ENCODE measurements around the gene CCDC32. TPM values are rescaled to one million over a fixed set of nuclear protein-coding genes. Genes with fewer than 3 reads are reported as not detected.
"Not testable (repeated sequence)": the region's sequence is repeated elsewhere in the genome, so short reads cannot be mapped to it uniquely, and the experiment has no call there.

CCDC32 gene, protein sequence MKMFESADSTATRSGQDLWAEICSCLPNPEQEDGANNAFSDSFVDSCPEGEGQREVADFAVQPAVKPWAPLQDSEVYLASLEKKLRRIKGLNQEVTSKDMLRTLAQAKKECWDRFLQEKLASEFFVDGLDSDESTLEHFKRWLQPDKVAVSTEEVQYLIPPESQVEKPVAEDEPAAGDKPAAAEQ
- polyA plus RNA-seq (ENCODE audit: insufficient read length): 31.8 TPM
- long read RNA-seq, donor 1, transcript CCDC32-202 (4 exons, 1,519 nt): major isoform, 7 of 19 reads
- long read RNA-seq, donor 1, partial matches to known transcripts: 0 of 19 reads
- long read RNA-seq, donor 1, other reads (novel, unspliced or antisense): 10 of 19 reads
- long read RNA-seq, donor 2, transcript CCDC32-202 (4 exons, 1,519 nt): major isoform, 11 of 15 reads
- long read RNA-seq, donor 2, partial matches to known transcripts: 0 of 15 reads
- long read RNA-seq, donor 2, other reads (novel, unspliced or antisense): 0 of 15 reads
- long read RNA-seq, donor 3, transcript CCDC32-202 (4 exons, 1,519 nt): major isoform, 6 of 18 reads
- long read RNA-seq, donor 3, partial matches to known transcripts: 10 of 18 reads
- long read RNA-seq, donor 3, other reads (novel, unspliced or antisense): 0 of 18 reads
- long read RNA-seq, donor 4, partial matches to known transcripts: 0 of 3 reads
- long read RNA-seq, donor 4, other reads (novel, unspliced or antisense): 0 of 3 reads
- long read RNA-seq, donor 5, transcript CCDC32-202 (4 exons, 1,519 nt): major isoform, 10 of 16 reads
- long read RNA-seq, donor 5, partial matches to known transcripts: 6 of 16 reads
- long read RNA-seq, donor 5, other reads (novel, unspliced or antisense): 0 of 16 reads
- long read RNA-seq, donor 6, transcript CCDC32-202 (4 exons, 1,519 nt): major isoform, 6 of 7 reads
- long read RNA-seq, donor 6, partial matches to known transcripts: 0 of 7 reads
- long read RNA-seq, donor 6, other reads (novel, unspliced or antisense): 0 of 7 reads
- long read RNA-seq, donor 7, transcript CCDC32-202 (4 exons, 1,519 nt): major isoform, 8 of 21 reads
- long read RNA-seq, donor 7, transcript CCDC32-201 (4 exons, 1,704 nt): minor isoform, 5 of 21 reads
- long read RNA-seq, donor 7, partial matches to known transcripts: 7 of 21 reads
- long read RNA-seq, donor 7, other reads (novel, unspliced or antisense): 0 of 21 reads
- long read RNA-seq, donor 8, partial matches to known transcripts: 0 of 5 reads
- long read RNA-seq, donor 8, other reads (novel, unspliced or antisense): 0 of 5 reads

DNA sequence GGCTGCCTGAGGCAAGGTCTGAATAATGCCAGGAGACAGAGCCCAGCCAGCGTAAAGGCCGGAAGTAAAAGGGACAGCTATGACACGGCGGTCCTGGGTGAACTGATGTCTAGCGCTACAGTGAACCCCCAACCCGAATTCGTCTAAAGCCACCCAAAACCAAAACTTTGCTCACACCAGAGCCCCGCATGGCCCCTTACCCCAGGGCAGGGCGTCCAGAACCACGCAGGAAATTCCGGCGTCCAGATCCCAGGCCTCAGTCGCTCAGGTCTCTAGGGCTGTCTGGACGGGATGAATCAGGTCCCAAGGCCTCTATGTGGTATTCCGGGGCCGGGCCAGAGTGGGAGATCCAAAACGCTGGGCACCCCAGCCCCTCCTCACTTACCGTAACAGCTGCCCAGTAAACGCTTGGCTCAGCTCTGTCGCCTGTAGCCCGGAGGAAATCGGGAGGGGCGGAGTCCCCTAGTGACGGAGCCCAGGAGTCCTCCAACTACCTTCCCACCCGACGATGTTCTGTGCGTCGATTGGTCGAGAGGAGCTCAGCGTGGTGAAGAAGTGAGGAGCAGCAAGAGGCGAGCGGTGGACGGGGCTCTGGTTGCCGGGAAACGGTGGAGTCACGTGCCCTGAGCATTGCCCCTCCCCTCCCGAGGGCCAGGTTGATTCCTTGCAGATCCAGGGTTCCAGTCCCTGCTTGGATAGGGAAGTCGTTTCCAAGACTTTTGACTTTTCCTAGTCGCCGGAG lies at the start of gene CCDC32:
CCDC32 (minus strand) TSS at position 452 of the 742 bp plus-strand sequence. CDS start 2,027 bp downstream, outside the sequence.
- DNase-seq: peak; percentile 98

DNA sequence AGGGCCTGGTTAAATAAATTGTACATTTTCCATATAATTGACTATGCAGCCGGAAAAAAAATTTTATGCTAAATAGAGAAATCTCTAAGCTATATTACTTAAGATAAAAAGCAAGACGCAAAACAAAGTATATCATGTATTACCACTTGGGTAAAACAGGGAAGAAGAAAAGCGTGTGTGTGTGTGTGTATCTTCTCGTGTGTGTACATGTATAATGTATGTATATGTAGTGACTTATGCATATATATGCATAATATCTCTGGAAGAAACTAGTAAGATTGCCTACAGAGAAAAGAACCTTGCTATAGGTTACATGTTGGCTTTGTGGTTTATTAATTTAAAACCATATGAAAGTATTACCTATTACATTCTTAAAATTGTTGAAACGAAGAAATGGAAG lies 48.2 kb upstream of the CCDC32 start:
- no peak for DNase-seq

DNA sequence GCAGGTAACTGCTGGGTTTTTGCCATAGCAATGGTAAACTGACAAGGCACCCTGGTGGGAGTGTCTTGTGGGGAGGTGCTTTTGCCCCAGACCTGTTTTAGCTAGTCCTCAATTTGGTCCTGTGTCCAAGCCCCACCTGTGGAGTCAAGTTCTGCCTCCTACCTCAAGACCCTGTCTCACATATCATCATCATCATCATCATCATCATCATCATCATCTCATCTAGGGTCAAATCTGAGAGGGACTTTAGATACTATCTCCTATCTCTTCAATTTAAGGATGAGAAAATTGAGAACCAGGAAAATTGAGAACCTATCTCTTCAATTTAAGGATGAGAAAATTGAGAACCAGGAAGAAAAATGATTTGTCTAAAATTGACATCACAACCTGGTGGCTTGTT lies 39.1 kb upstream of the CCDC32 start:
- no peak for DNase-seq

DNA sequence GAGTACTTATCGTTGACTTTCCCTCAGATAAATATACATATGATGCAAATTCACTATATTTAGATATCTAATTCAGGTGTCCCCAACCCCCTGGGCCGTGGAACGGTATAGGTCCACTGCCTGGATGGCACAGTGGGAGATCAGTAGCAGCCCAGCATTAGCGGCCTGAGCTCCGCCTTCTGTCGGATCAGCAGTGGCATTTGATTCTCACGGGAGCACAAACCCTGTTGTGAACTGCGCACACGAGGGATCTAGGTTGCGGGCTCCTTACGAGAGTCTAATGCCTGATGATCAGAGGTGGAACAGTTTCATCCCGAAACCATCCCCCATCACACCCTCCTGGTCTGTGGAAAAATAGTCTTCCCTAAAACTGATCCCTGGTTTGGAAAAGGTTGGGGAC lies 36.1 kb upstream of the CCDC32 start:
- DNase-seq: no peak

DNA sequence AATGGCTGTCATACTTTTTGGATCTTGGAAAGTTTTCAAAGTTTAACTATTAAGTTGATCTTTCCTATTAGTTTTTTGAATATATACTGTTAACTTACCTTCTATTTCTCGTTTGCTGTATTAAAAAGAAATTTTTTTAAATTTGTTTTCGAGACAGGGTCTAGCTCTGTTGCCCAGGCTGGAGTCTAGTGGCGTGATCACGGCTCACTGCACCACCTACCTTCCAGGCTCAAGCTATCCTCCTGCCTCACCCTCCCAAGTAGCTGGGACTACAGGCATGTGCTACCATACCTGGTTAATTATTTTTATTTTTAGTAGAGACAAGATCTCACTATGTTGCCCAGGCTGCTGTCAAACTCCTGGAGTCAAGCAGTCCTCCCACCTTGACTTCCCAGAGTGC lies 33.8 kb upstream of the CCDC32 start:
- DNase-seq: no peak

DNA sequence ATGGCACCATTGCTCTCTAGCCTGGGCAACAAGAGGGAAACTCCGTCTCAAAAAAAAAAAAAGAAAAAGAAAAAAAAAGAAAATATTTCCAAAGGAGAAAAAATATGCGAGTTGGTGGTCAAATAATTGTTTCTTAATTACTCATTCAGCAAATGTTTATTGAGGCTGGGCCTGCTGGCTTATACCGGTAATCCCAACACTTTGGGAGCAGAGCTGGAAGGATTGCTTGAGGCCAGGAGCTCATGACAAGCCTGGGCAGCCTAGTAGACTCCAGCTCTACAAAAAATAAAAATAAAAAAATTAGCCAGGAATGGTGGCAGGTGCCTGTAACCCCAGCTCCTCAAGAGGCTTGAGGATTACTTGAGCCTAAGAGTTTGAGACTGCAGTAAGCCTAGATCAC lies 33.3 kb upstream of the CCDC32 start:
- no peak for DNase-seq

DNA sequence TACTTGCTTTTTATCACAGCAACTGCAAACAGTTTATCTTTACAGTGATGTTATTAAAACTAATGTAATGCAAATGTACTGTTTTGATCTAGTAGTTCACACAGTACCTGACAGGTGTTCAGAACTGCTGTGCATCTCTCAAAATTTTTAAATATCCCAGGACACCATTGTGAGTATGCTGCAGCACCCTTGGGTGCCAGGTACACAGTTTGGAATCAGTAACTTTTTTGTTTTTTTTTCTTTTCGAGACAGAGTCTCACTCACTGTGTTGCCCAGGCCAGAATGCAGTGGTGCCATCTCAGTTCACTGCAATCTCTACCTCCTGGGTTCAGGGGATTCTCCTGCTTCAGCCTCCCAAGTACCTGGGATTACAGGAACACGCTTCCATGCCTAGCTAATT lies 32.2 kb upstream of the CCDC32 start:
- DNase-seq: no peak

DNA sequence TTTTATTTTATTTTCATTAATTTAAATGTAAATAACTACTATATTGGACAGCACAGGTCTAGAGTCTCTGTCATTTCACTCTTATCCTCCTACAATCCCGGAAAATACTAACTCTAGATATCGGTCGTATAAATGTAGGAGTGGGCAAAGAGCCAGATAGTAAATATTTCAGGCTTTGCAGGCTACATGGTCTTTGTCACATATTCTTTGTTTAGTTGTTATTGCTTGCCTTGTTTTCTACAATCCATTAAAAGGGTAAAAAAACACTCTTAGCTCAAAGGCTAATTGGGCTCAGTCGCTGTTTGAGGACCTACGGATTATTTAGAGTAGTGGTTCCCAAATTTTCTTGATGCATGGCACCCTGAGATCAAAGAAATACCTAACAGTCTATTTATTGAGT lies 30.9 kb upstream of the CCDC32 start:
- no peak for DNase-seq

DNA sequence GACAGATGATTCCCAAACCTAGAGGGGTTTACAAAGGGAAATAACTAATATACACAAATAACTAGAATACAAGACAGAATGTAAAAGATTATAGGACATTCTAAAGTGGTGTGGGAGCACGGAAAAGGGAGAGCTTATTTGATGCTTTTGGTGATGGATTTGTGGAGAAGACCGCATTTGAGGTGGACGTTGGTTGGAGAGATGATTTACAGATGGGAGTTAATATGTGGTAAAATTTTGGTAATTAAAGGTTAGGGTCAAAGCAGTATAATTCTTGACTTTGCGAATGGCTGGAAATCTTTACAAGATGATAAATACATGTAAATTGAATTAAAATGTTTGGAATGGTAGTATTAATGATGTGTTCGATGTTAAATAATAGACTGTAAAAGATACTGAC lies 30.4 kb upstream of the CCDC32 start:
- no peak for DNase-seq

DNA sequence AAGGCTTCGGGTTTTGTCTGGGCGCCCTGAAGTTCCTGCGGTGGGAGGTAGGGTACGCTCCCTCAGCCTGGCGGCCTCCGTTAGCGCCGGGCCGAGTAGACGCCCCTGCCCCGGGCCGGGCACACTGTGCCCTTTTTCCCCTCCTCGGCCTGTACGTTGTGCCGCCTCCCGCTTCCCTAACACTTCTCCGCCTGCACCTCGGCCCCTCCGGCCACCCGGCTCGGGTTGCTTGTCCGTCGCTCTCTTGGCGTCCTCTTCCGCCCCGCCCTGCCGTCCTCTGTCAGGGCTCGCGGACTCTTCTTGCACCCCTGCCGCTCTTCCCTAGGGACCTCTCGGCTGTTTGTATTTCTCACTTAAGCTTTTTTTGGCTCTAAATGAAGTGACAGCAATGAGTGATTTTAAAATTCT lies 29.6 kb upstream of the CCDC32 start:
- no peak for DNase-seq

DNA sequence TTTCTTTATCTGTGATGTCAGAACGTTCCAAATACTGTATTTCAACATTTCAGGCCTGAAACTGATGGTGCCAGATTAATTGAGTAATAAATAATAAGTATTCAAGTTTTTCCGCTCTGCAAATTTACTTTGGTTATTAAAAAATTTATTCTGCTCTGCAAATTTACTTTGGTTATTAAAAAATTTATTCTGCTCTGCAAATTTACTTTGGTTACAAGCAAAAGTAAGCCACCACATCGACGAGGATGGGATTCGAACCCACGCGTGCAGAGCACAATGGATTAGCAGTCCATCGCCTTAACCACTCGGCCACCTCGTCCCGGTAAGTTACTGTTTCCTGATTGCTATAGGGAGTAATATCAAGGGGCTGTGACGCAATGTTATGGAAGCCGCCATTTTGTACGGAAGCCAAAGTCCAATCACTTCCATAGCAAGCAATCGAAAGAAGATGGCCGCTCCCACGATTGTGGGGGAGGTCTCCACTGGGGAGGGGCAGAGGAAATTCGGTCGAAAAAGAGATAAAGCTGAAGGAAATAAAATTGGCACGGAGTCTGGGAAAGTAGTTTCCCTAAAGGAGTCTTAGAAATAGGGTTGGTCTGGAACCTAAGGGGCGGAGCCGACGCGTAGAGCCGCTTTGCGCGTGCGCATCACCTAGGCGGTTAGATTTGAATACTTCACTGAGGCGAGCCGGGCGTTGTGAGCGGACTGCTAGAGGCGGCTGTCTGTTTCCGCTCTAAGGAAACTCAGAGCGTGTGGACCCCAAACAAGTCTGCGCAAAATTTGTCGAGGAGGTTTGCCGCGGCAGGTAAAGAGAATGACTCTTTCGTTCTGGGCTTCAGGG lies 29.0 kb upstream of the CCDC32 start, which contains the start of gene KNL1:
KNL1 (plus strand) TSS at position 662 of the 841 bp plus-strand sequence. CDS start 8,683 bp downstream, outside the sequence.
- peak; percentile 99 for DNase-seq

DNA sequence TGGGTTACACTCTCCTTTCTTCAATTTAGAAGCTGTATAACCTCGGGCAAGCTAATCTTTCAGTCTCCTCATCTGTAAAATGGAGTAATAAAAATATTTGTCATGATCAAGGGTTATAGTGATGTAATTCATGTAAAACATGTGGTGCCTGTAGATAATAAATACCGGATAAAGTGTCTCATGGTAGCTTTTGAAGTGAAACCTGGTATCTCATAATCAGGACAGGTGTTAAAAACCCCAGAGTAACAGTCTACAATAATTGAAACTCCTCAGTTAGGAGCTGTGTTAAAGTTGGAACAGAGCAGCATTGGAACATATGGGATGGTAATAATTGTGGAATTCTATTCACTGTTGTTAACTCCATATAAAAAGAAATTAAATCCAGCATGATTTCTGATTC lies 28.3 kb upstream of the CCDC32 start:
- no peak for DNase-seq

DNA sequence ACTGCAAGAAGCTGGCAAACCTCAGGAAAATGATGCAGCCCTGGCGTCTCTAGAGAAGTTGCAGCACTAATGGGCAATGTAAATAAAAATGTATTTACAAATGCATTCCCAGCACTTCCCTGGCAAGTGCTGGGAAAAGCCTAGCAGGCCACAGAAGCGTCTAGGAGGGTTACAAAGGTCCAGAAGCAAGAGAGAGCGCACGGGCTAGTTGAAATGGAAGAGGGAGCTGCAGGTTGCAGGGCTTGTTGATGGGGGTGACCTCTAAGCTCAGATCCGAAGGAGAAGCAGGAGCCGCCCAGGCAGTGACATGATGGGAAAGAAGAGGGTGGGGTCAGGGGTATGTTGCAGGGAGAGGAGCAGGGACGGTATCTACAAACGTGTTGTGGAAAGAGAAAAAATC lies 26.5 kb upstream of the CCDC32 start:
- DNase-seq: no peak

DNA sequence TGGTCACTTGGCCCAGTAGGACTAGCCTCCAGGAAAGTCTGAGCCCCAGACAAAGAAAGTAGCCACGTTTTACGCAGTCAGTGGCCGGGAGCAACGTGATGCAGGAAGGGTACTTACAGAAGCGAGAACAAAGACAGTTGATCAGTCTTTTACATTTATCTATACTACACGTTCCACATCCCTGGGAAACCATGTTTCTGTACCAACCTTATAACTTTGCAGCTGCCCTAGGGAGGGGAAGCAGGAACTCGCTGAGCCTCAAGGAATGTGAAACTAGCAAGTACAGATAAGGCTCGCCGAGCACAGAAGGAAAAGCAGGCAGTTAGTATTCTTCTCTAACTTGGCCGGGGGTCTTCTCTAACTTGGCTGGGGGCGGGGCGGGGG lies 25.8 kb upstream of the CCDC32 start:
- no peak for DNase-seq

DNA sequence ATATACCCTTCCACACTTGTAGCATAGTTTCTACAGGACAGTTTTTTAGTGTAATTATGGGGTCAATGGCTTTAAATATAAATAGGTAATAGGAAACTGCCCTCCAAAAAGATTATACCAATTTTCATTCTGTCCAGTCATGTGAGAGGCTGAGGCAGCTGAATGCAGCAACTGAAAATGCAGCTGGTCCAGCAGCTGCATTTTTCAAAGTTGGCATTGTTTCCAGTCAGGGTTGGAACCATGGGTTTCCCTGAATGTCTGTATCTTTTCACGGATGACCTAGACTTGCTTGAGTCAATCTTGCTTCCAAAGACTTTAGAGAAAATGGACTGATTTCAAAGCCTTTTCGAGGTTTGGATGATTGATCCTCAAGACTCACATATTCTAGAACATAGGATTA lies 19.3 kb upstream of the CCDC32 start:
- DNase-seq: no peak

DNA sequence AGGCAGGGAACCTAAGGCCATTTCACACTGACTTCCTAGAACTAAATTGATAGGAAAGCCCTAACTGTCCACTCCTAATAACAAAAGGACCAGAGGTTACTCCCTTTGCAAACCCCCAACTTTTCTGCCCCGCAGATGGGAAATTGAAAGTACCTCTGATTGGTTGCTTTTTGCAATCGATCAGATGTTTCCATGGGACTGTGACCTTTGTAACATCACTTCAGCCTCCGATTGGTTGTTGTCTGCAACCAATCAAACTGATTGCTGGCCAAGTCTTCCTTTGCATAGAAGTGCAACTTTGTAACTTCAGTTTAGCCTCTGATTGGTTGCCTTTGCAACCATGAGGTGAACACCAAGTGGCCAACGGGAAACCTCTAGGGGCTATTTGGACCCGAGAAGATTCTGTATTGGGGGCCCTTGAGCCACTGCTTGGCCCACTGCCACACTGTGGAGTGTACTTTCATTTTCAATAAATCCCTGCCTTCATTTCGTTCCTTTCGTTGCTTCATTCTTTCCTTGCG lies 17.9 kb upstream of the CCDC32 start:
- DNase-seq: no peak

DNA sequence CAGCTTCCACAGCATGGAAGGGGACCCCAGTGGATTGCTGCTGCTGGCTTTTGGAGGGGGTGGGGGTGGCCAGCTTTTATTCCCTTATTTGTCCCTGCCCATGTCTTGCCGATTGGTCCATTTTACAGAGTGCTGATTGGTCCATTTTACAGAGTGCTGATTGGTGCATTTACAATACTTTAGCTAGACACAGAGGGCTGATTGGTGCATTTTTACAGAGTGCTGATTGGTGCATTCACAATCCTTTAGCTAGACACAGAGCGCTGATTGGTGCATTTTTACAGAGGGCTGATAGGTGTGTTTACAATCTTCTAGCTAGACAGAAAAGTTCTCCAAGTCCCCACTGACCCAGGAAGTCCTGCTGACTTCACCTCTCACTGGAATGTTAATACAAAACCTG lies 17.0 kb upstream of the CCDC32 start:
- not testable (repeated sequence) for DNase-seq

DNA sequence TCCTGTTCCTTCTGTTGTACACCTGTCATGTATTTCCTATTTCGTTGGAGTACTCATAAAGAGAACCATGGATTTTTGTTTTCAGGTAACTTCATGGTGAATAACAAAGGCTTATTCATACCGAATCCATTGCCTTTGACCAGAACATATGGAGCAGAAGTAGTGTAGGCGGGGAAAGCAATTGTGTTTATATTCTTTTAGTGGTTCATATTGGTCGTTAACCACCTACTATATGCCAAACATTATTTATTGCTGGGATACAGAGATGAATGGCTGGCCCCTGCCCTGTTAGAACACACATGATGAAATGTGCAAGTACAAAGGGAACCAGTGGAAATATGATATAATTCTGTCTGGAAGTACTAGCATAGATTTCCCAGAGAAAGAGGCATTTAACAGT lies 14.1 kb upstream of the CCDC32 start:
- DNase-seq: no peak

DNA sequence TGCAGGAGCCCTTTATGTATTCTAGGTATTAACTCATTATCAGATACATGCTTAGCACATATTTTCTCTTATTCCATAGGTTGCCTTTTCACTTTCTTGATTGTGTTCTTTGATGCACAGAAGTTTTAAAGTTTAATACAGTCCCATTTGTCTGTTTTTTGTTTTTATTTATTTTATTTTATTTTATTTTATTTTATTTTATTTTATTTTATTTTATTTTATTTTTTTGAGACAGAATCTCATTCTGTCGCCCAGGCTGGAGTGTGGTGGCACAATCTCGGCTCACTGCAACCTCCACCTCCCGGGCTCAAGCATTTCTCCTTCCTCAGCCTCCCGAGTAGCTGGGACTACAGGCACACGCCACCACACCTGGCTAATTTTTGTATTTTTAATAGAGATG lies 12.1 kb upstream of the CCDC32 start:
- not testable (repeated sequence) for DNase-seq

DNA sequence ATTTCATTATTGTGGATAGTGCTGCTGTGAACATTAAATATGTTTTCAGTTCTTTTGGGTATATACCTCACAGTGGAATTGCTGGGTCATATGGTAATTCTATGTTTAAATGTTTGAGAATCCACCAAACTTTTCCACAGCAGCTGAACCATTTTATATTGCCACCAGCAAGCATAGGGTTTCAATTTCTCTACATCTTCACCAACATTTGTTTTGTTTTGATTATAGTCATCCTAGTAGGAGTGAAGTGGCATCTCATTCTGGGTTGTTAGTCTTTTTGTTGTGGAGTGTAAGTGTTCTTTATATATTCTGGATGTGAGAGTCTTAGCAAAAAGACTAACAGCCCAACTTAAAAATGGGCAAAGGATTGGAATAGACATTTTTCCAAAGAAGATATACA lies 10.3 kb upstream of the CCDC32 start:
- no peak for DNase-seq

Data from left kidney (tissue), 8 donors.